Measurements from ENCODE around the gene RPAIN.

Gene RPAIN

GRCh38 chr17:5478992-5479391 lies 59.0 kb downstream of the RPAIN start:
- H3K36me3 ChIP-seq (ENCODE audit: control insufficient read depth, insufficient read depth, low read length): peaks cover 49% of the 10 kb centered on the region
- H3K27ac ChIP-seq (ENCODE audit: insufficient read depth, low read depth, low read length, poor library complexity, severe bottlenecking): no peak overlapping the region
- no peaks in the 10 kb centered on the region for H3K4me1 ChIP-seq (ENCODE audit: control insufficient read depth, insufficient read depth, low read length)
- no peaks in the 10 kb centered on the region for H3K9me3 ChIP-seq (ENCODE audit: control insufficient read depth, low read length)
- 94 to 96% methylated on average over 4 of the region's 4 CpGs for WGBS, 2 experiments
- H3K4me3 ChIP-seq (ENCODE audit: insufficient read depth, low read depth, low read length): no peak overlapping the region
- H3K27me3 ChIP-seq (ENCODE audit: control insufficient read depth, insufficient read depth, low read length, poor library complexity, severe bottlenecking): no peaks in the 10 kb centered on the region

- Histone ChIP-seq H3K4me1 (ENCODE audit: control insufficient read depth, insufficient read depth, low read length) (no peaks in the 10 kb centered on the region), H3K27ac (ENCODE audit: insufficient read depth, low read depth, low read length, poor library complexity, severe bottlenecking) (no peak overlapping the region), H3K27me3 (ENCODE audit: control insufficient read depth, insufficient read depth, low read length, poor library complexity, severe bottlenecking) (no peaks in the 10 kb centered on the region), H3K4me3 (ENCODE audit: insufficient read depth, low read depth, low read length) (no peak overlapping the region), H3K9me3 (ENCODE audit: control insufficient read depth, low read length) (no peaks in the 10 kb centered on the region), H3K36me3 (ENCODE audit: control insufficient read depth, insufficient read depth, low read length) (peaks cover 42% of the 10 kb centered on the region)
- WGBS, 2 experiments: 89 to 95% methylated on average over 6 of the region's 6 CpGs
These were observed 61.0 kb downstream of the RPAIN start for GRCh38 chr17:5480962-5481361.

- Histone ChIP-seq H3K4me1 (ENCODE audit: control insufficient read depth, insufficient read depth, low read length) (no peaks in the 10 kb centered on the region), H3K9me3 (ENCODE audit: control insufficient read depth, low read length) (no peaks in the 10 kb centered on the region), H3K27ac (ENCODE audit: insufficient read depth, low read depth, low read length, poor library complexity, severe bottlenecking) (no peak overlapping the region), H3K4me3 (ENCODE audit: insufficient read depth, low read depth, low read length) (no peak overlapping the region), H3K27me3 (ENCODE audit: control insufficient read depth, insufficient read depth, low read length, poor library complexity, severe bottlenecking) (no peaks in the 10 kb centered on the region), H3K36me3 (ENCODE audit: control insufficient read depth, insufficient read depth, low read length) (peaks cover 42% of the 10 kb centered on the region)
- WGBS, 2 experiments: 96 to 97% methylated on average over 4 of the region's 4 CpGs
These were observed 61.5 kb downstream of the RPAIN start for GRCh38 chr17:5481451-5481850.
